ENCODE results near the gene MARCHF9. TPM values are rescaled to one million over a fixed set of nuclear protein-coding genes. Genes with fewer than 3 reads are reported as not detected.
A peak's percentile ranks its signal among the peaks of the same experiment; 100 is the strongest.

MARCHF9 gene
- total RNA-seq, 2 donors from 2014 or later, result 11.1 to 13.2 TPM

DNA sequence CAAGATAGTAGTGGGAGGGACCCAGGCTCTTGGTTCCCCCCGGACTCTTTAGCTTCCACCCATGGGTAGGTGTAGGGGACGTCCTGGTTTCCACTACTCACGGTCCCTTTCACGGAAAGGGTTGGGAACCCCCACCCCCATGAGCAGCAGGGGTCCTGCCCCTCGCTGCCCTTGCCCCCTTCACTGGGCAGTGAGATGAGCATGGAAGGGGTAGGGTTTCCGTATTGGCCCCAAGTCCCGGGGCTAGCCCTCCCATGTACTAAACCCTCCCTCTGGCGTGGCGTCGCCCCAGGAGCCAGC lies 29.1 kb upstream of the MARCHF9 start:
- Histone ChIP-seq H3K27me3 (replicated peaks; ENCODE audit: insufficient read depth) (no peaks in the 10 kb centered on the region), H3K4me3 (peak overlapping the region; percentile 42 to 51), H3K4me1 (replicated peaks) (no peaks in the 10 kb centered on the region), H3K36me3 (peaks cover 0 to 6% of the 10 kb centered on the region in 2 donors), H3K27ac (peak overlapping the region in 1 of 2 donors; percentile 32), H3K9me3 (no peaks in the 10 kb centered on the region)
- intact Hi-C loops (cut with DNase I), result no loop called here
- no peak for DNase-seq (ENCODE audit: low spot score)
- TF ChIP-seq POLR2AphosphoS5 (IDR thresholded peaks at IDR 0.05) (no peak), POLR2A (IDR thresholded peaks at IDR 0.05) (no peak)
- TF ChIP-seq, protein P1, sequence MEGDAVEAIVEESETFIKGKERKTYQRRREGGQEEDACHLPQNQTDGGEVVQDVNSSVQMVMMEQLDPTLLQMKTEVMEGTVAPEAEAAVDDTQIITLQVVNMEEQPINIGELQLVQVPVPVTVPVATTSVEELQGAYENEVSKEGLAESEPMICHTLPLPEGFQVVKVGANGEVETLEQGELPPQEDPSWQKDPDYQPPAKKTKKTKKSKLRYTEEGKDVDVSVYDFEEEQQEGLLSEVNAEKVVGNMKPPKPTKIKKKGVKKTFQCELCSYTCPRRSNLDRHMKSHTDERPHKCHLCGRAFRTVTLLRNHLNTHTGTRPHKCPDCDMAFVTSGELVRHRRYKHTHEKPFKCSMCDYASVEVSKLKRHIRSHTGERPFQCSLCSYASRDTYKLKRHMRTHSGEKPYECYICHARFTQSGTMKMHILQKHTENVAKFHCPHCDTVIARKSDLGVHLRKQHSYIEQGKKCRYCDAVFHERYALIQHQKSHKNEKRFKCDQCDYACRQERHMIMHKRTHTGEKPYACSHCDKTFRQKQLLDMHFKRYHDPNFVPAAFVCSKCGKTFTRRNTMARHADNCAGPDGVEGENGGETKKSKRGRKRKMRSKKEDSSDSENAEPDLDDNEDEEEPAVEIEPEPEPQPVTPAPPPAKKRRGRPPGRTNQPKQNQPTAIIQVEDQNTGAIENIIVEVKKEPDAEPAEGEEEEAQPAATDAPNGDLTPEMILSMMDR (IDR thresholded peaks at IDR 0.05), result no peak
- 0% methylated on average over 8 of the region's 10 CpGs for WGBS

DNA sequence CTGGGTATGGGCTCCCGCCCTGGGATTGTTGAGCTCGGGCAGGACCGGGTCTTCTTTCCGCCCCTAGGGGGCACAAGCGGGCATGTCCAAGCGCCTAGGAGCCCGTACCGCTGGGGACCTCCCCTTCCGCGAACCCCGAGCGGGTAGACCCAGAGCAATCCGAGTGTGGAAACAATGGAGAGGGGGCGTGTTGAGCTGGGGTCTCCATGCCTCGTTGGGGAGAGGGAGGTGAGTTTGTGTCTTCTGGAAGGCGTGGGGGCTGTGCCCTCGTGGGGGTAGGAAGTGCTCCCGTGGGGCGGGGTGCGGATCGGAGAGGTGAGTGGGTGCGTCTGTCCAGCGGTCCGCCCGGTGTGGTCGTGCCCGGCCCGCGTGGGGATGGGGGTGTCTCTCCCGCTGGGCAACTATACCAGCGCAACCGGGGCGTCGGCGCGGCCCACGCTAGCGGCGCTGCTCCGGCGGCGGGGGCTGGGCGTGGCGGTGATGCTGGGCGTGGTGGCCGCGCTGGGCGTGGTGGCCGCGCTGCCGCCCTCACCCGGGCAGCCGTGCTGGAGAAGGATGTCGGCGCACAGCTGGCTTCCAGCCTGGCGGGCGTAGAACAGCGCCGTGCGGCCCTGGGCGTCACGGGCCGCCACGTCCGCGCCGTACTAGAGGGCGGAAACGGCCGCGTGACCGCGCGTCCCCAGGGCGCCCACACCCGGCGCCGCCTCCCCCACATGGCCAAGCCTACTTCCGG lies 28.6 kb upstream of the MARCHF9 start:
- DNase-seq (ENCODE audit: low spot score), result peak; percentile 73
- TF ChIP-seq POLR2AphosphoS5 (IDR thresholded peaks at IDR 0.05) (no peak), POLR2A (IDR thresholded peaks at IDR 0.05) (no peak)
- TF ChIP-seq, protein P1 (IDR thresholded peaks at IDR 0.05), result peak; percentile 24 to 72 (median 56)
- Histone ChIP-seq H3K4me3 (peak overlapping the region; percentile 42 to 51), H3K27ac (peak overlapping the region; percentile 32 to 51), H3K4me1 (replicated peaks) (no peaks in the 10 kb centered on the region), H3K36me3 (peaks cover 0 to under 1% of the 10 kb centered on the region in 2 donors), H3K27me3 (replicated peaks; ENCODE audit: insufficient read depth) (no peaks in the 10 kb centered on the region), H3K9me3 (no peaks in the 10 kb centered on the region)
- intact Hi-C loops (cut with DNase I), result no loop called here
- 13% methylated on average over 53 of the region's 79 CpGs for WGBS

DNA sequence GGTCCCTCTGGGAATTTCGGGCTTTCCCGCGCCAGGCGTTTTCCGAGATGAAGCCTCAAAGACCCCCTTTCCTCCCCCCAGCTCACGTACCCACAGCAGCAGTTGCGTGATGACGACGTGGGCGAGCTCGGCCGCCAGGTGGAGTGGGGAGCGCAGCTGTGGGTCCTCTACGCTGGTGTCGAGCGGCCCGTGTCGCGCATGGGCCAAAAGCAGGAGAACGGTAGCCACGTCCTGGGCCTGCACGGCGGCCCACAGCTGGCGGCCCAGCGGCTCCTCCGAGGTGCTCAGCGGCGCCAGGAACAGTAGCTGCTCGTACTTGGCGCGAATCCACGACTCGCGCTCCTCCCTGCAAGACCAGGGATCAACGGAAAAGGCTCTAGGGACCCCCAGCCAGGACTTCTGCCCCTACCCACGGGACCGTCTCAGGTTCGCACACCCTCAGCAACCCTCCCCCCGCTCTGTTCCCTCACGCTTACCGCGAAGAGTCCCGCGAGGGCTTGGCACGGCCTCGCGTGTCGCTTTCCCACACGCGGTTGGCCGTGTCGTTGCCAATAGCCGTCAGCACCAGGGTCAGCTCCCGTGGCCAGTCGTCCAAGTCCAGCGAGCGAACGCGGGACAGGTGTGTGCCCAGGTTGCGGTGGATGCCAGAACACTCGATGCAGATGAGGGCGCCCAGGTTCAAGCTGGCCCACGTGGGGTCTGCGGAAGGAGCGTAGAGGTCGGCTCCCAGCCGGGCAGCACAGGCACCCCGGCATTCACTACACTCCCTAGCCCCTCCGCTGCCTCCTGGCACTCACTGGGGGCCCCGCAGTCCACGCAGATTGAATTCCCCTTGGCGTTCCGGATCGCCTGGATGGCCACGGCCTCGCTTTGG lies 27.8 kb upstream of the MARCHF9 start:
- Histone ChIP-seq H3K36me3 (no peaks in the 10 kb centered on the region), H3K4me3 (peak overlapping the region; percentile 42 to 51), H3K27ac (peak overlapping the region; percentile 32 to 51), H3K9me3 (no peaks in the 10 kb centered on the region), H3K27me3 (replicated peaks; ENCODE audit: insufficient read depth) (no peaks in the 10 kb centered on the region), H3K4me1 (replicated peaks) (no peaks in the 10 kb centered on the region)
- TF ChIP-seq, protein P1 (IDR thresholded peaks at IDR 0.05), result peak in 2 of 4 experiments; percentile 44 to 45
- TF ChIP-seq POLR2AphosphoS5 (IDR thresholded peaks at IDR 0.05), result no peak
- WGBS, result 25% methylated on average over 72 of the region's 76 CpGs
- DNase-seq (ENCODE audit: low spot score), result no peak
- intact Hi-C loops (cut with DNase I), result no loop called here

DNA sequence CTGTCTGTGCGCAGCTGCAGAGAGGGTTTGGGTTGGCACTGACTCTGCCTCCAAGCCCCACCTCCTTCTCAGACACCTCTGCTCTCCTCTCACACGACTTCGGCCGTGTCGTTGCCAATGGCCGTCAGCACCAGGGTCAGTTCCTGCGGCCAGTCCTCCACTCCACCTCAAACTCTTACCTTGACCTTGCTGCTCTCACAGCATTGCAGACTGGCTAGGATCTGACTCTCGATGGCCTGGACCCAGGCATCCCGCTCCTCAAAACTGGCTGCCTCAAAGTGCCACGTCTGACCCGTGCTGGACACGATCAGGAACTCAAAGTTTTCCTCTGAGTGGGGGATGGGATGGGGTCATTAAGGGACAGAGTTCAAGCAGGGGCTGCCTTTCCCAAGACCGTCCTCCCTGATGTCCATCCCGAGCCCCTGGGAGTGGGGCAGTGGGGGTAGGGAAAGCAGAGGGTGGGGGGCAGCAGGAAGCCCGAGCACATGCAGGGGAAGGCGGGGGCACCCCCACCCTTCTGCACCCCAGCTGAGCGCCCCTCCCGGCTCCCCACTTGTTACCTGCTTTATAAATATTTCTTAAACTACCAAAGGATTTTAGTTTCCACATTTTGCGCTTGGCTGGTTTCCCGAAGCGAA lies 27.0 kb upstream of the MARCHF9 start:
- H3K27ac ChIP-seq, result no peak overlapping the region
- WGBS, result 49% methylated on average over 21 of the region's 21 CpGs
- no peaks in the 10 kb centered on the region for H3K36me3 ChIP-seq
- H3K4me3 ChIP-seq, result no peak overlapping the region
- H3K27me3 ChIP-seq (replicated peaks; ENCODE audit: insufficient read depth), result no peaks in the 10 kb centered on the region
- H3K4me1 ChIP-seq (replicated peaks), result no peaks in the 10 kb centered on the region
- TF ChIP-seq POLR2AphosphoS5 (IDR thresholded peaks at IDR 0.05) (no peak), POLR2A (IDR thresholded peaks at IDR 0.05) (no peak)
- TF ChIP-seq, protein P1 (IDR thresholded peaks at IDR 0.05), result no peak
- intact Hi-C loops (cut with DNase I), result no loop called here
- no peak for DNase-seq (ENCODE audit: low spot score)
- H3K9me3 ChIP-seq, result no peaks in the 10 kb centered on the region

Measured in prostate gland (tissue), 2 donors.